IPS-18c (cell line): ENCODE measurements around the gene GJC2.
"Not testable (repeated sequence)": the region's sequence is repeated elsewhere in the genome, so short reads cannot be mapped to it uniquely, and the experiment has no call there.

Source experiments
- H3K4me3 ChIP-seq: 2 replicates; pipeline ENCODE4 v1.7.0; 2013; ENCODE audit warnings: low read depth, mild to moderate bottlenecking, low read length, moderate library complexity; ENCODE audit not compliant: insufficient read depth
- H3K9me3 ChIP-seq: one replicate; pipeline ENCODE4 v1.6.1; 2013; ENCODE audit warnings: mild to moderate bottlenecking, low read length, moderate library complexity; ENCODE audit not compliant: control insufficient read depth, insufficient read depth

GJC2 gene

GRCh38 chr1:228174482-228175315 lies 25.0 kb downstream of the GJC2 start:
- no peak overlapping the region for H3K4me3 ChIP-seq
- H3K9me3 ChIP-seq, result no peaks in the 10 kb centered on the region

GRCh38 chr1:228175316-228176023 lies 25.7 kb downstream of the GJC2 start:
- Histone ChIP-seq H3K9me3 (no peaks in the 10 kb centered on the region), H3K4me3 (no peak overlapping the region)

- H3K4me3 ChIP-seq, result no peak overlapping the region
- H3K9me3 ChIP-seq, result no peaks in the 10 kb centered on the region
Measured at GRCh38 chr1:228176024-228176395, 26.3 kb downstream of the GJC2 start.

GRCh38 chr1:228176461-228177182 lies 26.9 kb downstream of the GJC2 start:
- H3K4me3 ChIP-seq, result no peak overlapping the region
- H3K9me3 ChIP-seq, result no peaks in the 10 kb centered on the region

- no peak overlapping the region for H3K4me3 ChIP-seq
Measured at GRCh38 chr1:228177183-228177475, 27.4 kb downstream of the GJC2 start.

GRCh38 chr1:228177721-228178710 lies 28.3 kb downstream of the GJC2 start:
- no peaks in the 10 kb centered on the region for H3K9me3 ChIP-seq
- H3K4me3 ChIP-seq, result no peak overlapping the region

More at GRCh38 chr1:228177183-228177475, 27.4 kb downstream of the GJC2 start:
- no peaks in the 10 kb centered on the region for H3K9me3 ChIP-seq

GRCh38 chr1:228178737-228179684 lies 29.3 kb downstream of the GJC2 start:
- no peaks in the 10 kb centered on the region for H3K9me3 ChIP-seq
- no peak overlapping the region for H3K4me3 ChIP-seq

GRCh38 chr1:228180271-228180958 lies 30.7 kb downstream of the GJC2 start:
- no peak overlapping the region for H3K4me3 ChIP-seq
- no peaks in the 10 kb centered on the region for H3K9me3 ChIP-seq

GRCh38 chr1:228180959-228181644 lies 31.4 kb downstream of the GJC2 start:
- H3K9me3 ChIP-seq, result no peaks in the 10 kb centered on the region

GRCh38 chr1:228181645-228182034 lies 31.9 kb downstream of the GJC2 start:
- Histone ChIP-seq H3K9me3 (no peaks in the 10 kb centered on the region), H3K4me3 (no peak overlapping the region)

More at GRCh38 chr1:228180959-228181644, 31.4 kb downstream of the GJC2 start:
- H3K4me3 ChIP-seq, result no peak overlapping the region

- Histone ChIP-seq H3K9me3 (no peaks in the 10 kb centered on the region), H3K4me3 (no peak overlapping the region)
Measured at GRCh38 chr1:228182296-228183030, 32.7 kb downstream of the GJC2 start.

GRCh38 chr1:228184152-228184551 lies 34.4 kb downstream of the GJC2 start:
- Histone ChIP-seq H3K9me3 (no peaks in the 10 kb centered on the region), H3K4me3 (no peak overlapping the region)

GRCh38 chr1:228185641-228185965 lies 35.9 kb downstream of the GJC2 start:
- no peak overlapping the region for H3K4me3 ChIP-seq
- no peaks in the 10 kb centered on the region for H3K9me3 ChIP-seq

- H3K4me3 ChIP-seq, H3K9me3 ChIP-seq: not testable (repeated sequence)
Measured at GRCh38 chr1:228188249-228188648, 38.5 kb downstream of the GJC2 start.

- H3K4me3 ChIP-seq, result no peak overlapping the region
- H3K9me3 ChIP-seq, result no peaks in the 10 kb centered on the region
Measured at GRCh38 chr1:228190182-228190581, 40.5 kb downstream of the GJC2 start.
